Hematopoietic multipotent progenitor cell treated with erythropoietin and hydrocortisone succinate and interleukin-3 and kit ligand, for 4 days (in vitro differentiated cells): ENCODE results near the gene ZNF587B.
"Not testable (repeated sequence)": the region's sequence is repeated elsewhere in the genome, so short reads cannot be mapped to it uniquely, and the experiment has no call there.

Experiments used
- DNase-seq: peaks from one replicate; pipeline ENCODE4 v3.0.0-alpha.2; 2015

The ZNF587B gene

GRCh38 chr19:57819475-57820148, 10.5 kb upstream of the ZNF587B start:
- peak; percentile 97 for DNase-seq

GRCh38 chr19:57820599-57820998, 9.5 kb upstream of the ZNF587B start:
- no peak for DNase-seq

- DNase-seq, result not testable (repeated sequence)
Observed at GRCh38 chr19:57821095-57821494, 9.0 kb upstream of the ZNF587B start.

- DNase-seq, result not testable (repeated sequence)
Observed at GRCh38 chr19:57821501-57821900, 8.6 kb upstream of the ZNF587B start.

- not testable (repeated sequence) for DNase-seq
Observed at GRCh38 chr19:57823155-57823554, 6.9 kb upstream of the ZNF587B start.

- DNase-seq, result not testable (repeated sequence)
Observed at GRCh38 chr19:57823608-57824007, 6.5 kb upstream of the ZNF587B start.

- no peak for DNase-seq
Observed at GRCh38 chr19:57825511-57825910, 4.6 kb upstream of the ZNF587B start.

- DNase-seq, result no peak
Observed at GRCh38 chr19:57829316-57829715, 783 bp upstream of the ZNF587B start.

- DNase-seq, result peak; percentile 51
Observed at GRCh38 chr19:57836991-57837390, 6.9 kb downstream of the ZNF587B start.

- not testable (repeated sequence) for DNase-seq
Observed at GRCh38 chr19:57838622-57839191, 8.6 kb downstream of the ZNF587B start.

GRCh38 chr19:57841122-57841763, 11.1 kb downstream of the ZNF587B start:
- DNase-seq, result no peak

- not testable (repeated sequence) for DNase-seq
Observed at GRCh38 chr19:57847164-57847563, 17.1 kb downstream of the ZNF587B start.

- not testable (repeated sequence) for DNase-seq
Observed at GRCh38 chr19:57849162-57849665, 19.1 kb downstream of the ZNF587B start.

GRCh38 chr19:57849666-57850473, 19.8 kb downstream of the ZNF587B start, which contains the start of gene ZNF587:
ZNF587 (plus strand) TSS chr19:57849859; CDS start chr19:57850039, 180 bp downstream.
- DNase-seq, result peak; percentile 96

GRCh38 chr19:57850553-57851017, 20.5 kb downstream of the ZNF587B start:
- DNase-seq, result peak; percentile 77

GRCh38 chr19:57851812-57852603, 21.9 kb downstream of the ZNF587B start:
- not testable (repeated sequence) for DNase-seq

- DNase-seq, result not testable (repeated sequence)
Observed at GRCh38 chr19:57854117-57854516, 24.0 kb downstream of the ZNF587B start.

- not testable (repeated sequence) for DNase-seq
Observed at GRCh38 chr19:57862351-57862750, 32.3 kb downstream of the ZNF587B start.

- no peak for DNase-seq
Observed at GRCh38 chr19:57867868-57868492, 37.9 kb downstream of the ZNF587B start.

- DNase-seq, result not testable (repeated sequence)
Observed at GRCh38 chr19:57869655-57870054, 39.6 kb downstream of the ZNF587B start.

- DNase-seq, result no peak
Observed at GRCh38 chr19:57870225-57870624, 40.1 kb downstream of the ZNF587B start.
